Stimulated activated CD8-positive, alpha-beta memory T cell treated with anti-CD3 and anti-CD28 coated beads, Interleukin-12 subunit alpha, Interleukin-12 subunit beta, amount 100 ng/mL, for 1 hour (primary cell): ENCODE data around the gene DOCK4.
"Not testable (repeated sequence)": the region's sequence is repeated elsewhere in the genome, so short reads cannot be mapped to it uniquely, and the experiment has no call there.

ENCODE experiments used
- DNase-seq: peaks from one replicate; pipeline ENCODE4 v3.0.0-alpha.2; 2020; ENCODE audit warnings: low read depth

DOCK4 gene, protein sequence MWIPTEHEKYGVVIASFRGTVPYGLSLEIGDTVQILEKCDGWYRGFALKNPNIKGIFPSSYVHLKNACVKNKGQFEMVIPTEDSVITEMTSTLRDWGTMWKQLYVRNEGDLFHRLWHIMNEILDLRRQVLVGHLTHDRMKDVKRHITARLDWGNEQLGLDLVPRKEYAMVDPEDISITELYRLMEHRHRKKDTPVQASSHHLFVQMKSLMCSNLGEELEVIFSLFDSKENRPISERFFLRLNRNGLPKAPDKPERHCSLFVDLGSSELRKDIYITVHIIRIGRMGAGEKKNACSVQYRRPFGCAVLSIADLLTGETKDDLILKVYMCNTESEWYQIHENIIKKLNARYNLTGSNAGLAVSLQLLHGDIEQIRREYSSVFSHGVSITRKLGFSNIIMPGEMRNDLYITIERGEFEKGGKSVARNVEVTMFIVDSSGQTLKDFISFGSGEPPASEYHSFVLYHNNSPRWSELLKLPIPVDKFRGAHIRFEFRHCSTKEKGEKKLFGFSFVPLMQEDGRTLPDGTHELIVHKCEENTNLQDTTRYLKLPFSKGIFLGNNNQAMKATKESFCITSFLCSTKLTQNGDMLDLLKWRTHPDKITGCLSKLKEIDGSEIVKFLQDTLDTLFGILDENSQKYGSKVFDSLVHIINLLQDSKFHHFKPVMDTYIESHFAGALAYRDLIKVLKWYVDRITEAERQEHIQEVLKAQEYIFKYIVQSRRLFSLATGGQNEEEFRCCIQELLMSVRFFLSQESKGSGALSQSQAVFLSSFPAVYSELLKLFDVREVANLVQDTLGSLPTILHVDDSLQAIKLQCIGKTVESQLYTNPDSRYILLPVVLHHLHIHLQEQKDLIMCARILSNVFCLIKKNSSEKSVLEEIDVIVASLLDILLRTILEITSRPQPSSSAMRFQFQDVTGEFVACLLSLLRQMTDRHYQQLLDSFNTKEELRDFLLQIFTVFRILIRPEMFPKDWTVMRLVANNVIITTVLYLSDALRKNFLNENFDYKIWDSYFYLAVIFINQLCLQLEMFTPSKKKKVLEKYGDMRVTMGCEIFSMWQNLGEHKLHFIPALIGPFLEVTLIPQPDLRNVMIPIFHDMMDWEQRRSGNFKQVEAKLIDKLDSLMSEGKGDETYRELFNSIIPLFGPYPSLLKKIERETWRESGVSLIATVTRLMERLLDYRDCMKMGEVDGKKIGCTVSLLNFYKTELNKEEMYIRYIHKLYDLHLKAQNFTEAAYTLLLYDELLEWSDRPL (N-terminal part only)

DNA sequence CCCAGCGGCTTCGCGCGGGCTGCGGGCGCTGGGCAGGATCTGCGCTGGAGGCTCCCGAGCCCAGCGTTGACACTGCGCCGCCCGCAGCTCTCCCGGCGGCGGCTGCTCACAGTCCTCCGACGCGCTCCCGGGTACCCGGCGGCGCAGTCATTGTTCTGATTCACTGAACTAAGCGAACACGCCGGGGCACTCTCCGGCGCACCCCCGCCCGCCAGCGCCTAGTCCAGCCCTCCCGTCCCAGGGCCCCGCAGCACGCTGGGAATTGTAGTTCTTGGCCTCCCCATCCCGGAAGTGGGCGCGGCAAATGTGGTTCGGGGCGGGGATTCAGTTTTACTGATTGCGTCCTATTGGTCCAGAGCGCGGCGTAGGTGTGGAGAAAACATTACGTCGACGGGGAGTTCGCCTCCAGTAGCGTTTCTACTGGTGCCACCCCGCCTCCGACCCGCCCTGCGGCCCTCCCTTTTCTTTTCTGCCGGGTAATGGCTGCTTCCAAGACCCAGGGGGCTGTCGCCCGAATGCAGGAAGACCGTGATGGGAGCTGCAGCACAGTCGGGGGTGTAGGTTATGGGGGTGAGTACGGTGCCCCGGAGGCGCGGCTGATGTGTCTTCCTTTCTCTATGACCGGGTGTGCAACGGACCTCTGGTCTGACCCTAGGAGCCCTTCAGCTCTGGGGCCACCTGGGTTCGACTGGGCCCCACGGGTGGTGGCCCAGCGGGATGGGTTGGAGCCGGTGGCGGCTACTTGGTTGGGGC lies at the start of gene DOCK4, which contains the start of gene ZNF277:
DOCK4 (minus strand) TSS at position 162 of the 753 bp plus-strand sequence. CDS start 261 bp downstream, outside the sequence.
ZNF277 (plus strand) TSS at position 458 of the 753 bp plus-strand sequence; CDS start at position 480, 22 bp downstream.
- peak; percentile 100 for DNase-seq

DNA sequence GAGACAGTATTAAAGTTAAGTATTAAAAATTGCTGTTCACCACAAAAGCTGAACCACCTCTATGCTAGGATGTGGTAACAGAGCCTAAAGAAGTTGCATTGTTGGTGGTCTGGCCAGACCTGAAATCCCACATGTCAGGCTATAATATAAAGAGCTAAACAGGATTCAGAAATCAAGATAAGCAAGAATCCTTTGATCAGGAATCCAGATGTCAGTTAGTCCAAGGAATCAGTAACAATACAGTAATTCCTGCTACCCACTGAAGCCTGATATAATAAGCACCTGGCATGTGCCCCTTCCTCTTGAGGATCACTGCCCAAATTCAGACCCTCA lies 49.2 kb upstream of the DOCK4 start:
- DNase-seq, result no peak

DNA sequence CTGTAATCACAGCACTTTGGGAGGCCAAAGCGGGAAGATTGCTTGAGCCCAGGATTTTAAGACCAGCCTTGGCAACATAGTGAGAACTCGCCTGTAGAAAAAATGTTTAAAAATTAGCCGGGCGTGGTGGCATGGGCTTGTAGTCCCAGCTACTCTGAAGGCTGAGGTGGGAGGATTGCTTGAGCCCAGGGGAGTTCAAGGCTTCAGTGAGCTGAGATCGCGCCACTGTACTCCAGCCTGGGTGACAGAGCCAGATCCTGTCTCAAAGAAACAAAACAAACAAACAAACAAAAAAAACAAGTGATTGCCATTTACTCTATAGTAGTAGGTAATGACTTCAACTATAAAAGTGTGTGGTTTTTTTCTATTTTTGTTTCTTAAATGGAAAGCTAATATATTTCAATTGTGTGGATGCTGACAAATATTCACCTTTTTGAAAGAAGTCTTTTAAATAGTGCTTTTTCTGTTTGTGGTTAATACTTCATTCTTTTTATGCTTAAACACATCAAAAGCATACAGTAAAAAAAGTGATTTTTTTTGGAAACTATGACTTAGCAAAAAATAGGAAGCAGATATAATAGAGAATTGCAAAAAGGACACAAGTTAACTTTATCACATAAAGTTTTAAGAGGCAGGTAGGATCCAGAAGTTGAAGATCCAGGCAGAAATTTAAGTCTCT lies 48.6 kb upstream of the DOCK4 start:
- DNase-seq, result no peak

DNA sequence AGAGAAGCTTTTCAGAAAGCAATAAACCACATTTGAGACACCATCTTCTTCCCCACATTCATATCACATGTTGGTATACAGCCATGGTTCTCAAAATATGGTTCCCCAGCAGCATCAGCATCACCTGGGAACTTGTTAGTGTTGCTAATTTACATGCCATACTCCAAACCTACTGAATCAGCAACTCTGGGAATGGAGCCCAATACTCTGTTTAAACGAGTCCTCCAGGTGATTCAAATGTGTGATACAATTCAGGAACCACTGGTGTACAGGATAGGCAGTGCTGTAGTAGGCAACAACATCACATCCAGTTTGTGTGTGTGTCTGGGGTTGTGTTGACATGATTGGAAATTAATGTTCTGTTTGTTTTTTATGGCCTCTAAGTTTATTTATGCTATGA lies 48.0 kb upstream of the DOCK4 start:
- DNase-seq, result no peak

DNA sequence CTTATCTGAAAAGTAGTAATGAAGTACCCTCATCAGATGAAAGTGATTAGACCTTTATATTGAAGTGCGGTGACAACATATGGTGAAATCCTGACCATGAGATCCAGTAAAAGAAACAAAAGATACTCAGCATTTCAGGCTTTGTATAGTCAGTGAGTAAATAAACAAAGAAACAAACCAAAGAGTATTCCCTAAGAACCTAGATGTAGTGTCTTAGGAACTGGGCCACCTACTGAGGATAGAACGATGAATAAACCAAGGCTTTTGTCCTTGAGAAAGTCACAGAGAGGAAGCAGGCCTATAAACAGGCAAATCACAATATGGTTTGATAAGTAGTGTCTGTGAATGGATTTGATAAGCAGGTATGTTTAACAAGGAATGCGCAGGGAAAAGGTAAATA lies 46.5 kb upstream of the DOCK4 start:
- DNase-seq, result no peak

DNA sequence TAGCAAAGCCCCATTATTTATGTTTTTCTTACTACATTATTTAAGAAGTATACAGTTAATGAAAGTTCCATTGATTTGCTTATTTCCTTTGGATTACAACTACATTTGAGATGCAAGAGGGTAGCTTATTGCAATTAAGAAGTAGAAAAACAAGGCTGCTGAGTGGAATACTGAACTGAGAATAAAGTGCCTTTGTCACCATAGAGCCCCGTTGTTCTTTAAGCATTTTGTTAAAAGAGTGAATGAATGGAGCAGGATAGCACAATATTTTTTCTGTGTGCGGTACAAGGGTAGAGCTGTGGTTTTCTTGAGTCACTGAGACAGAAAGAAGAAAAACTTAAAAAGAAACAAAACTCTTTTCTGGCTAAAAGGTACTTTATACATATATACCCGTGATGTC lies 45.9 kb upstream of the DOCK4 start:
- DNase-seq, result no peak

DNA sequence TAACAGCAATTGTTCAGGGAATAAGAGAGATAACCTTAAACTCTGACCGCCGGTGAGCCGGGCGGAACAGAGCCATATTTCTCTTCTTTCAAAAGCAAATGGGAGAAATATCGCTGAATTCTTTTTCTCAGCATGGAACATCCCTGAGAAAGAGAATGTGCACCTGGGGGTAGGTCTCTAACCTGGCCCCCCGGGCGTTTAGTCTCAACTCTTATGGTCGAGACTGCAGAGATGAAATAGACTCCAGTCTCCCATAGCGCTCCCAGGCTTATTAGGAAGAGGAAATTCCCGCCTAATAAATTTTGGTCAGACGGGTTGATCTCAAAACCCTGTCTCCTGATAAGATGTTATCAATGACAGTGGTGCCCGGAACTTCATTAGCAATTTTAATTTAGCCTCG lies 43.8 kb upstream of the DOCK4 start:
- not testable (repeated sequence) for DNase-seq

DNA sequence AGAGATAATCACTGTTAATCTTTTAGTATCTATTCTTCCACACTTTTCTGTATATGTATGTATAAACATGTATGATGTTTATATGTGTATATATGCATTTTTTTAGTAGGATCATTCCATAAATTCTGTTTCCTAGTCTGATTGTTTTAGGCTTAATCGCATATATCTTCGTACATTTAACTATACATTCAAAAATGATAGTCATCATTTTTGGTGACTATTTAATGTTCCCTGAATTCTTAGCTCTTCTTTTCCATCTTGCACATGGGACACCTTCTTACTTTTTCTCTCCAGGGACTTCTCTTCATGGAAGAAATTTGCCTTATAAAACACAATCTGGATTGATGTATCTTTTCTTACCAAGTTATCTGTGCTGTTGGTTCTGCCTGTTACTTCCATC lies 42.4 kb upstream of the DOCK4 start:
- DNase-seq, result no peak

DNA sequence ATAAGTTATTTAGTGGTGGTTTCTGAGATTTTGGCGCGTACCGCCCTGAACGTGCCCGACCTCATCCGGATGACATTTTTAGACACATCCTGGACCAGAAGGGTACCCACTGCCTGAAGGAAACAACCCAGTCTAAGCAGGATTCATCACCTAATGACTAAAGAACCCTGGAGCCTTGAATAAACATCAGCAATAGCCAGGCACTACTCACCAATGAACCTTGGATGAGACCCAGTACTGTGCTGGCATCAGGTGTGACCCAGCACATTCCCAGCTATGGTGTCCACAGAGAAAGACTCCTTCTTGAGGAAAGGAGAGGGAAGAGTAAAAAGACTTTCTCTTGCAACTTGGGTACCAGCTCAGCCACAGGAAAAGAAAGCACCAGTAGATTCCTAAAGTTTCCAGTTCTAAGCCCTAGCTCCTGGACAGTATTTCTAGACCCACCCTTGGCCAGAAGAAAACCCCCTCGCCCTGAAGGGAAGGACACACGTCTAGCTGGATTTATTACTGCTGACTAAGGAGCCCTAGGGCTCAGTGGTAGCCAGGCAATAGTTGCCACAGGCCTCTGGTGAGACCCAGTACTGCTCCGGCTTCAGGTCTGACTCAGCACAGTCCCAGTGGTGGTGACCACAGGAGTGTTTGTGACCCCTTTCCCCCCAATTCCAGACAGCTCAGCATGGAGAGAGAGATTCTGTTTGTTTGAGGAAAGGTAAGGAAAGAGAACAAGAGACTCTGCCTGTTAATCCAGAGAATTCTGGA lies 32.8 kb upstream of the DOCK4 start:
- DNase-seq, result no peak

DNA sequence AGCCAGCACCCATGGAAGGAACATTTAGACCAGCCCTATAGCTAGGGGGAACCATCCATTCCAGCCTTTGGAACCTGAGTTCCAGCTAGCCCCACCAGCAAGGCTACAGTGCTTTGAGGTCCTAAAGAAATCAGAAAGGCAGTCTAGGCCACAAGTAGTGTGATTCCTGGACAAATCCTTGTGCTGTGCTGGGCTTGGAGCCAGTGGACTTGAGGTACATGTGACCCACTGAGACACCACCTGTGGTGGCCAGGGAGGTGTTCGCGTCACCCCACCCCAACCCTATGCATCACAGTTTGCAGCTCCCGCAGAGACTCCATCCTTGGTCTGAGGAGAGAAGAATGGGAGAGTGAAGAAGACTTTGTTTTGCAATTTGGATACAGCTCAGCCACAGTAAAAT lies 32.1 kb upstream of the DOCK4 start:
- no peak for DNase-seq

DNA sequence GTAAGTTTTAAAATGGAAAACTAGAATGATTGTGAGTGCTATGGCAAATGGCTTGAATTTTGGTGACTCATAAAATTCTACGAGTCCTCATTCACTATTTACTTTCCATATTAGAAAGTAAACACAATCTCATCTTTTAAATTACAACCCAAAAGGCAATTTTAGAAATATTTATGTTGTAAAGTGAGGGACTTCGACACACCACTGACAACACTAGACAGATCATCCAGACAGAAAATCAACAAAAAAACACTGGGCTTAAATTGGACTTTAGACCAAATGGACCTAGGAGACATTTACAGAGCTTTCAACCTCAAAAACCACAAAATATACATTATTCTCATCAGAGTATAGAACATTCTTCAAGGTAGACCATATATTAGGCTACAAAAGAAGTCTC lies 30.4 kb upstream of the DOCK4 start:
- DNase-seq, result no peak

DNA sequence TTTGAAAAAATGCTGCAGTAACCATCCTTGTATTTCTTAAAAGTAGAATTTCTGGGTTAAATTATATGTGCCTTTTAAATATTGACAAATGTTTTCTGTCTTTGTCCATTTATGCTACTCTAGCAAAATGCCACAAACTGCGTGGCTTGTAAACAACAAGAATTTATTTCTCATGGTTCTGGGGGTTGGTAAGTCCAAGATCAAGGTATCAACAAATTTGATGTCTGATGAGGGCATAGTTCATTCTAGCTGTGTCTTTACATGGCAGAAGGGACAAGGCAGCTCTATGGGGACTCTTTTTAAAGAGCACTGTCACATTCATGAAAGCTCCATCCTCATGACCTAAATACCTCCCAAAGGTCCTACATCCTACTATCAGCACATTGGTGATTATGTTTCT lies 27.9 kb upstream of the DOCK4 start:
- no peak for DNase-seq

DNA sequence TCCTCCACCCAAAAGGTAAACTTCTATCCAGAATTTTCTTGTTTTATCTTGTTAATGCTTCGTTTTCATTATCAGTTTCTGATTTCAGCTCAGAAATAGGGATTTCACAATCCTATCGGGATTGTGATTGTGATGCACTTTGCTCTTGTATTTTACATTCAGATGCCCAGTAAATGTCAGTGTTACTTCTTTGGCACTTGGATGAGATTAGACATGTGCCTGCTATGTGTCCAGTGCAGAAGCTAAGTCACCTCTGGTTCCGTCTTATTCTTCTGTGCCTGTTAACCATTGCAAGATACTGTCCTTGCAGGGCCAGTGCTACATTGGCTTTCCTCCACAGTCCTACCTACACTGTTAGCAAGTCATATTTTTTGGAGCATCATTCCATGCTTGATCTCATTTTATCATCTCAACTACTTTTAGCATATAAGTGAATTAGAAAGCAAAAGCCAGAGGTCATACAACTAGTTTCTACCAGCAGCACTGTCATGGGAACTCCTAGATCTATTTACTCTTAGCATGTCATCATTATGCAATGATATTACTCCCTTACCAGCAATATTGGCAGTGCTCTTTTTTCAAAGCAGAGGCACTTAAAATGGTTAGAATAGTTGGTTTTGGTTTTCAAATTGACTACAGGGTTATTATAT lies 27.0 kb upstream of the DOCK4 start:
- DNase-seq, result no peak

DNA sequence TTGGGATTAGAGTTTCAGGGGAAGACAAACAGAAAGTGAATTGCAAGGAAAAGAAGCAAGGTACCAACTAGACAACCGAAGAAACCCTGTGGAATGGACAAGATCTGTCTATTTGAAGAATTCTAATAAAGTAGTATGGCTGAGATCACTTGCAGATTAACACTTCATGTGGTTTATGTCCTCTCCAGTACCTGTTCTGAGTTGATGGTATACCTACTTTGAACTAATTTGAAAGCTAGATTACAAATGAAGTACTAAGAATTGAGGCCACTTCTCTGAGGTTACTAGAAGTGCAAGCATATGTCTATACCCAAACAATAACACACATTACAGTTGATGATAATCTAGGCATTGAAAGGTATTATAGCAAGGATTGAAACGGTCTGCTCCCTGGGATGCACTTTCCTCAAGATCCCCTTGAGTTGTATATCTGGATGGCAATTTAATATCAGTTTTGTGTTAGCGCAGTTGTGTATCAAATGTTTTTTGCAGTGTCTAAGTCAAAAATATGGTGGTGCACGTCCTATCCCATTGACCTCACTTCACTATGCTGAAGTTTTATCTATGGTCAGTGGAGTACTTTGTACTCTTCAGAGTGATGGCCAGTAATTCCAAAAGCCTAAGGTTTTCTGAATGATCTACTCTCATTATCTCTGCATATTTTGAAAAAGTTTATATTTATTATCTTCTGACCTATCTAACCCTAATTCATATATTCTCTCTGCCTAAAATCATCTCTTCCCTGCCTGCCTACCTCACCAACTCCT lies 26.2 kb upstream of the DOCK4 start:
- DNase-seq, result no peak

DNA sequence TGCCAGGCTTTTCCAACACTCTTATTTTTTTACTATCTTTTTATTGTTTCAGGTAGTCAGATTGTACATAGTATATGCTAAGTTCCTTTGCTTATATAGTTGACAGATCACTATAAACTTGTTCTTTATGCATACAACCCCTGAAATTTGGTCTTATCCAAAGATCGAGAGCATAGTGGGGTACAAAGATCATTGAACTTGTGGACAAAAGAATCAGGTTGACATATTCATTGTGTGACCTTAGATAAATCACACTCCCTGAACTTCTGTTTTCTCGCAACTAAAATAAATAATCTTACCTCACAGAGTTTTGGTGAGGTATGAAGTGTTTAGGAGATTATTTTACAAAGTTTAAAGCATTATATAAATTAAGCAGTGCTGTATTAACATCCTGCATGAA lies 22.4 kb upstream of the DOCK4 start:
- DNase-seq, result no peak

DNA sequence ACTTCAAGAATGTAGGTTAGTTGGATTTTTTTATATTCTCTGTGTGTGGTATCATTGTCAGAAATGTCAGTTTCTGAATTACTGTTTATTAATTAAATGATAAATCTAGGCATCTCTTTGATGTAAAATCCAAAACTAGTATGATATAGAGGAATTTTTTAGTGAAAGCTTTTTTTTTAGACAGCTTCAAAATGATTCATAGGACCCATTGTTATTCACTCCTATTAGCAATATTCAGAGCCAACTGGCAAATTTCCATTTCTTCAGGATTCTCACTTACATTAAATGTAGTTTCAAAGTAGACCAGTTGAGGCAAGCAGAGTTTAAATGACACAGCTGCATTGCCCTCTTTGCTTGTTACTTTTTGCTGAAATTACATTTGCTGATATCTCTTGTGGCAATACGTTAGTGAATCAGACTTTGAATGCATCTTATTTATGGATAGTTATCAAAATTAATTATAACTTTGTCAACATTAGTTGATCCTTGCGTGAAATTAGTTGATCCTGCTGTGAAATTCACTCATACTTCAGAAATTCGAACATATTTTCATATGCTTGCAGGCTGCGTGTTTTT lies 20.6 kb upstream of the DOCK4 start:
- no peak for DNase-seq

DNA sequence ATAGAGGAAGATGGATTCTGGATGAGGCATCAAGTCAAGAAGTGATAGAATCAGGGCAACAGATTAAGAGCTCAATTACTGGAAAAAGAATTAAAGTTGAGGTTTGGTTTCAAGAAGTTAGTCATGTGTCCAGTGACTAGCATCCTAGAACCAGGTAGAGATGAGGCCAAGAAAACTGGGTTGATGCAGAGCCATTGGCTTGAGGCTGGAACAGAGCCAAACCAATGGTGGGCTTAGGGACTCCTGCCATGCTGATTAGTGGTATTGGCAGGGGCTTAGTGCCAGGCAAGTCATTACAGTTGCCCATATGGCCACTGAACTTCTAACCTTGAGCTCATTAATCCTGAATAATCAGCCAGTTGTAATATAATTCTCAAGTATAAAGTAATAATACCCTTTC lies 18.8 kb upstream of the DOCK4 start:
- DNase-seq, result no peak

DNA sequence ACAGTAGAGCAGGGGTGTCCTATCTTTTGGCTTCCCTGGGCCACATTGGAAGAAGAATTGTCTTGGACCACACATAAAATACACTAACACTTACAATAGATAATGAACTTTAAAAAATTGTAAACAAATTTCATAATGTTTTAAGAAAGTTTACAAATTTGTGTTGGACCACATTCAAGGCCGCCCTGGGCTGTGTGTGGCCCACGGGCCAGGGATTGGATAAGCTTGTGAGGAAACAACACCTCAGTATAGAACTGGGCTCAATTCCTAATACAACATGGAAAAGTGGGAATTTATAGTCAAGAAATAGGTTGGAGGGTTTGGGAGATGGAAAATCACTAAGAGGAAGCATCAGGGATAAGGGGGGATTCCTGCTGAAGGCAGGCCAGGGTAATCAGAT lies 18.0 kb upstream of the DOCK4 start:
- no peak for DNase-seq

DNA sequence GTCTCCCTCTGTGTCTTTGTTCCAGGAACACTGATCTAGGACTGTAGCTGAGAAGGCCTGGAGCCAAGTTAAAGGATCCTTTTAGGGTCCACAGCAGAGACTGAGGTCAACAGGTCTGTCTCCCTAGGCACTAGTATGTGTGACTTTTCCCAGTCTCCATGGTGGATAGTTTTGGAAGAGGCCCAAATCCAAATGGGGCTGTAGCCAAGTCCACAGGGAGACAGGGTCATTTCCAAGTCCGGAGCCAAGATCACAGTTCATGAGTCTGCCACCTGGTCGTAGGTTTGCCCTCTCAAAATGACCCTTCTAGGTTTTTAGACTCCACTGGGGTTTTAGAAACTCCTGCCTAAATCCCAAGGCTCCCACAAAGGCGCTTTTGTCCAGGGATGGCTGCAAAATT lies 17.1 kb upstream of the DOCK4 start:
- DNase-seq, result no peak
